Measurements from ENCODE around the gene KCNJ9.
"Not testable (repeated sequence)": the region's sequence is repeated elsewhere in the genome, so short reads cannot be mapped to it uniquely, and the experiment has no call there.

Gene KCNJ9

GRCh38 chr1:160081261-160081936 is at the start of gene KCNJ9:
KCNJ9 (plus strand) TSS chr1:160081538; CDS start chr1:160084031, 2,493 bp downstream.
- DNase-seq (ENCODE audit: low read depth): peak; percentile 90

DNA sequence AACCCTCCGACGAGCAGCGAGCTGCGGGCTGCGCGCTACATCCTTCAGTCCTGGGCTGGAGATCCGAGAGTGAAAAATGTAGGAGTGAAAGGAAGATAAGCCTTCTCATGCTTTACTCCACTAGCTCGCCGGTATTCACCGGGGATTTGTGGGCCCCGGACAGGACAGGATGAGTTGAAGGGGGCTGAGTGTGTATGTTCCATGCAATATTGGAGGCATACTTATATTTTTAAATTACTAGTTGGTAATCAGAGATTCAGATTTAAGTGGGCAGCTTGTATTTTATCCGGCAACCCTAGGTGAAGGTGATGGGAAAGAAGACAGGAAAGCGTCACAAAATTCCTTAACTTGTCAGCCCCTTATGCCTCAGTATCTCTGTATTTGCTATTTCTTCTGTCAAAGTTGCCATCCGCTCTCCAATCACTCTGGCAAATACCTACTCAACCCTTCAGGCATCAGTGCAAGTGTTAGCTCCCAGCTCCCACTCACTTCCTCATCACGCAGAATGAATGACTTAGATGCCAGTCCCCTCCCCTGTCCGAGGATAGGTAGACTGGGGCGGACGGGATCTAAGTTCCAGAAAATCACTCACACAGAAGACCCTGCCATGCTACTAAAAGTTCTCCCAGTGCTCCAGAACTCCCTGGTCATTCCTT is 49.0 kb upstream of the KCNJ9 start:
- peak; percentile 10 for DNase-seq (ENCODE audit: low read depth)

DNA sequence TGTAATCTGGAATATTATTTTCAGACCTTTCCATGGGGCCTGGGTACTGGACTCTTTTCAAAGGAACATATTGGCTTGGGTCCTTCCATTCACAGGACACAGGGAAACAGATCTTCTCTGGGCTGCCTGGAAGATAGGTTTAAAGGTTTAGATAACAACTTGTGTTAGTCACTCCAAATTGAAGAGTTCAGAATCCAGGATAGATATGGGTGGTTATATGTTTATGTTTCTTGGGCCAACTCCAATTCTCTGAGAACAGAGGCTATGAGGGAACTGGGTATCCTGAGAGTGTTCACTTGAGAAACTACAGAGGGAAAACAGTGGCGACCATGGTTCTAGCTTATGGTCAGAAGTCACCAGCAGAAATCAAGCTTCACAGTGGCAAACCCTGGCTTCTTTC is 40.9 kb upstream of the KCNJ9 start:
- DNase-seq (ENCODE audit: low read depth): peak; percentile 16

DNA sequence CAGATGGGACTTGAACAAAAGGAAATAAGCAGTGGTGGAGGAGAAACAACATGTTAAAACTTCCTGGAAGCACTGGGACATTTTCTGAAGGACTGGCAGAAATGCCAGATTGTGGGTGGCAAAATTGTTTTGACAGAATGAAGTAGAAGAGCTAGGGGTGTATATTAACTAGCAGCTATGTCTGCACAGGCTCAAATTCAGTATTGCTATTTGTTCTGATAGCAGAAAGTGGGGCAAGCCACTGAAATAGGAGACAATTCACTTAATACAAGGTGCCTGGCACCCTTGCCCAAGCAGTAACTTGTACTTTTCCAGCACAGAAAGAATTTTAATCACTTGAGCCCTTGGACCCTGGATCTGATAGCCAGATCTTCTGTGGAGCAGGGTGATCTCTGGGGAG is 37.8 kb upstream of the KCNJ9 start:
- no peak for DNase-seq (ENCODE audit: low read depth)

- DNase-seq (ENCODE audit: low read depth): no peak
Observed at GRCh38 chr1:160045653-160046052, 35.7 kb upstream of the KCNJ9 start.

DNA sequence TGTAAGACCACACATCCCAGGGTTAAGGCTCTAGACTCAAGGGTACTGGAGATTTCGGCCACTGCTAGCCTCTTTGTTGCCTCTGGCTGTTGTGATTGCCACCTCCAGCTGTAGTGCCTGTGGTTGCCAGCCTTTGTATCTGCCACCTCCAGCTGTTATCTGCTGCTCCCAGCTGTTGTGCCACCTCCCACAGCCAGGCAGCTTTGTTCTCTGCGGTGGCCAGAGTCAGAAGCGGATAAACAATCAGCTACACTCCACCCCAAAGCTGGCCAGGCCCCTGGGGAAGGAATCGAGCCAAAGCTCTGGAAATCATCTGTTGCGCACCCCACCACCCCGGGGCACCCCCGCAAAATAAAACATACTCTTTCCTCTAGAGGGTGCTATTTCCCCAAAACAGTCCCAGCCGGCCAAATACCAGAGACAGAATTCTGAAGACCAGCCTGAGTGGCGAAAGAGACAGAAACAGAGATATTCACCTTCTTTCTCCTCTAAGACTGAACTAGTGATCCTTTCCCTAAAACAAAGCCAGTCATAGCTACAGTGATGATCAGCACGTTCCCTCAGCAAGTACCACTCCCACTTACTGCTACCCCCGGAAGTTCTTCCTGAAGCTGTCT is 34.7 kb upstream of the KCNJ9 start:
- peak; percentile 45 for DNase-seq (ENCODE audit: low read depth)

GRCh38 chr1:160047111-160047991 is 34.0 kb upstream of the KCNJ9 start:
- no peak for DNase-seq (ENCODE audit: low read depth)

DNA sequence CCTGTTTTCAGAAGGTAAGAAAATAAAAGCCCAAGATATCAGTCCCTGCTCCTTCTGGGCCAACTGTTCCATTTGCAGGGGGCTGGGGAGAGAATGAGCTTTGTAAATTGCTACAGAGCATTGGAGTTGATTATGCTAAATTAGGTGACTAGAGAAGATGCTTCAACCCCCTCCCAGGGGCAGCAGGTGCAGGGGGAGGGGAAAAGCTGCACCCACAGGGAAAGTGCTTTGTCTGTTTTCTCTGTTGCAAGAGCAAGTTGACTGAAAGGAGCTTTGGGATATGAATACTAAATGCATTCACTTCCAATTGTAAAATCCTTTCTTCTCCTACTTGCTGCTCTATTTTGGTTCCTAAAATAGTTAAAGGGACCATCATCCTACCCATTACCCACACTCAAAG is 33.0 kb upstream of the KCNJ9 start:
- DNase-seq (ENCODE audit: low read depth): no peak

DNA sequence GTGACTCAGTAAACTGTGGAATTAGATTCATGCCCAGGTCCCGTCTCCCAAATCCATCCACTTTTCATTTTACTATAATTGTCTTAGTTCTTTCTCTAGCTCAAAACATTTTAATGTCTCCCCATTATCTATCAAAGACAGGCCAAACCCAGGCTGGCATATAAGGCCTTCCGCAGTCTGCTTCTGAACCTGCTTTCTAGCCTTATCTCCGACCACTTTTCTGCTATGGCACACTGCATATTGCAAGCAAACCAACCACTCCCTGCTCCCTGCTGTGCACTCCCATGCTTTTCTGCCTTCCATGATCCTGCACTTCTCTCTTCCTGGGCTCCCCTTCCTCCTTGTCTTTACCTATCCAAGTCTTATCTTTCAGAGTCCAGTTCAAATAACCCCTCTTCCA is 32.2 kb upstream of the KCNJ9 start:
- no peak for DNase-seq (ENCODE audit: low read depth)

DNA sequence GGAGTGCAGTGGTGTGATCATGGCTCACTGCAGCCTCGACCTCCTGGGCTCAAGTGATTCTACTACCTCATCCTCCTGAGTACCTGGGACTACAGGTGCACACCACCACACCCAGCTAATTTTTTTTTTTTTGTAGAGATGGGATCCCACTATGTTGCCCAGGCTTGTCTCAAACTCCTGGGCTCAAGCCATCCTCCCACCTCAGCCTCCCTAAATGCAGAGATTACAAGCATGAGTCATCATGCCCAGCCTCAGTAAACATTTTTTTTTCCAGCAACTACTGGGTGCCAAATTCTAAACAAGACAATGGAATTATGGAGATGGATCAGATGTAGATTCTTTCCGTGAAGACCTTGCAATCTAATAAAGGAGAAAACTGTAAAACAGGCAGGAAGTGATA is 31.2 kb upstream of the KCNJ9 start:
- DNase-seq (ENCODE audit: low read depth): not testable (repeated sequence)

DNA sequence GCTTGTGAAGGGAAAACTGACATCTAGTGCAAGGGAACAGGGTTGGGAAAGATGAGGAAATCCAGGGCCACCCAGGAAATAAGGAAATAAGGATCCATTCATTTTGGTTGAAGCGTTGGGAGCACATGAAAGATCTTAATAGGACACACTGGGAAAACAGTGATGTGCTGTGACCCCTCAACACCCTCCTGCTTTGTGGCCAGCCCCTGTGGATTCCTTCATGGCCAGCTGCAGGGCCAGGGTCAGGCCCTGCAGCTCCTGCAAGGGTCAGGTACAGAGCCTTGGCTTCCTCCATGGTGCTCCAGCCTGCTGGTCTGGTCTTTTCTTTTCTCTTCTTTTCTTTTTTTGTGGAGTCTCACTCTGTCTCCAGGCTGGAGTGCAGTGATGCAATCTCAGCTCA is 30.7 kb upstream of the KCNJ9 start:
- DNase-seq (ENCODE audit: low read depth): no peak

DNA sequence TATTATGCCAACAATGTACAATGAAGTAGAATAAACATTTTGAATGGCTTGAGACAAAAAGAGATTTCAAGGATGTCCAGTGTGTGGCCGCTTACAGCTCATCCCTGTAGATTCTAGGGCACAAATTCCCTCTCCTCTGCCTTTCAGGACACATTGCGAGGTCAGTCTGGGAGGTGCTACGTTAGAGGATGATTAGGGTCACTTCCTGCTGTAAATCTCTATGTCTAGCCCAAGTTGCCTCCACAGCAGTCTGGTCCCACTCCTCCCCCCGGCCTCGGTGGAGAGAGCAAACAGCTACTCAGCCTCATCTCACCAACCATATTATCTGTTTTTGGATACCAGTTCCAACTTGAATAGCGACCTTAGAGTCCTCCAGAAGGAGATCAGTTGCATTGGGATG is 28.4 kb upstream of the KCNJ9 start:
- no peak for DNase-seq (ENCODE audit: low read depth)

- no peak for DNase-seq (ENCODE audit: low read depth)
Observed at GRCh38 chr1:160053548-160054365, 27.6 kb upstream of the KCNJ9 start.

DNA sequence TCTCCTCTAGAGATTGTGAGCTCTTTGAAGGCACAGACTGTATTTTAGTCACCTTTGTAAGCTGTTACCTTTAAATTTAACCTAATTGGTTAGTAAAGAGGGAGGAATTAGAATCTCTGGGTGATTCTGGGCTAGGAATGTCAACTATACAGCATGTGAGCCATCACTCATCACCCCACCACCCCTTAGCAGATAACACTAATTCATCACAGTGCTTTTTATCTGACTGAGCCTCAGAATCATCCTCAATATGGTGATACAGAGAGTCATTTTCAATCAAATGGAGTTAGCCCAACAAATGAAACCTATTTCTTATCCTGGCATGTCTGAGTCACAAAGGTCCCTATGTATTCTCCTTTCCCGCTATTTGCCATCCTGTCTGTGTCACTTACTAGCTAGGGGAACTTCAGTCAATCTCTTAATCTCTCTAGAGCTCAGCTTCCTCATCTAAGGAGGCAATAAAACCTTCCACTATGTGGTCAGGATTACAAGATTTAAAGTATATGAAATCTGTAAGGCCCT is 24.6 kb upstream of the KCNJ9 start:
- no peak for DNase-seq (ENCODE audit: low read depth)

DNA sequence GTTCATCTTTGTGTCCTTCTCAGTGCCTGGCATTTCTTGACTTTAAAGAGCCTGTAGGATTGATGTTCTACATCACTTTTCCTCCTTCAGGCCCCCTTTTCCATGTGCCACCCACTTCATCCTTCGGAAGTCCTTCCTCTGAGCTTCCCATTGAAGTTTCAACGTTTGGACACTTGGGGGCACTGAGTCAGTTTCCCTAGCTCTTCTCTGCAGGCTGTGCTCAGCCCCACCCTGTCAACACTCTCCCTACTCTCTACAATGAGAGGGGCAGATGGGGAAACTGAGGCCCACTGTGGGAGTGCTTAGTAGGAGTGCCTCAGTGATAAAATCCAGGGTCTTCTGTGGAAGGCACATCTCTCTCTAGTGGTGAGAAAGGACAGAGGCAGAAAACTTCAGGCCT is 23.3 kb upstream of the KCNJ9 start:
- DNase-seq (ENCODE audit: low read depth): peak; percentile 20

DNA sequence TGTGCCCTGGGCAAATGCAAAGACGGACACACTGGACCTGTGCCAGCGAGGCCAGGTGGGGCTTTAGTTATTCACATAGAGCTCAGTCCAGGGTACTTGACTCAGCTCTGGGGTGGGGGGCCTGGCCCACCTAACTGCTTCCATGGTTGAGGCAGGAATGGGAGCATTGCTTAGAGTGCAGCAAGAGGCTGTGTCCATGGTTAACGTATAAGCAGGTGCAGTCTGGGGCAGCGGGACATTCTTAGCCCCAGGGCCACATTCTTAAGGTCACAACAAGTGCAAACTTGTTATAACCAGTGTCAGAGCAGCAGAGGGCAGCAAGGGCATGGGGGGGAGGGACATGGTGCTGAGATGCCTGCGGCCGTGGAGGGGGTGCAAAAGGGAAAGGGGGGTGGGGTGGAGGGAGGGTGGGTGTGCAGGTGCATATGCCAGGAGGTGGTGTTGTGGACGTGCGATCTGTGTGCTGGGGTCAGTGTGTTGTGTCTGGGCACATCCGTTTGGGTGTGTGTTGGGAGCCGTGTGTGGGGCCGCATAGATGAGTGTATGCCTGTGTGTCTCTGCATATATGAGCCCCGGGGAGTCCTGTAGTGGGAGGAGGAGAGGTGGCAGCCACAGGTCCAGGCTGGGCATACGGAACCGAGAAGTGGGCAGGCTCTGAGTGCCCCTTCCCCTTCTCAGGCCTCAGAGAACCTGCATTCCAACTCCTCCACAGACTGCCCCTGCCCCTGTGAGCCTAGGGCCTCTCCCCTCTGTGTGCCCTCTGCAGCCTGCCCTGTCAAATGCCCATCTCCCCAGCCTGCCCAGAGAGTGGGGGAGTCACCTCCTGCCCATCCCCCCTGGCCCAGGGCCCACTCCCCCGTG is 19.7 kb upstream of the KCNJ9 start:
- no peak for DNase-seq (ENCODE audit: low read depth)

- DNase-seq (ENCODE audit: low read depth): no peak
Observed at GRCh38 chr1:160062230-160062532, 19.2 kb upstream of the KCNJ9 start.

- no peak for DNase-seq (ENCODE audit: low read depth)
Observed at GRCh38 chr1:160063176-160063575, 18.2 kb upstream of the KCNJ9 start.

GRCh38 chr1:160064164-160064563 is 17.2 kb upstream of the KCNJ9 start:
- DNase-seq (ENCODE audit: low read depth): no peak

DNA sequence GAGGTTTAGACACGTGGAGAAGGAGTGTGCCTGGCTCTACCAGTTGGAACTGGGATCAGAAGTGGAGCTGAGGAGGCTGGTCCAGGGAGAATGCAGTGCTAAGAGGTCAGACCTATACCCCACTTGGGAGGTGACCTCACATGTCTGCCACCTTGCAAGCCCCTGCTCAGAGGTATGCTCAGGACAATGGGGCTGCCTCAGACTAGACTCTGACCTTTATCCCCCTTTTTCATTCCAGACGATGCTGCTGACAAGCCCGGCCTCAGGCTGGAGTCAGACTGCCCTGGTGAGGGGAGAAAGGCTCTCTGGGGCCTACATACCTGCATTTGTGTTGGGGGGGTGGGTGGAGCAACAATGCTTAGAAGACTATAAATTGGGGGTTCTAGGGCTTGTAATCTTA is 16.6 kb upstream of the KCNJ9 start:
- DNase-seq (ENCODE audit: low read depth): no peak
